Uterus (tissue), 4 donors: ENCODE measurements around the gene FAN1. TPM values are rescaled to one million over a fixed set of nuclear protein-coding genes. Genes with fewer than 3 reads are reported as not detected.

Source experiments
- DNase-seq, 2 donors: peaks; one replicate each; pipeline ENCODE4 v3.0.0-alpha.2; 2019 to 2020
- H3K27ac ChIP-seq, 2 donors: fragments of 200-600 bp; sonication (generic); 1 replicate in 1 of 2; 2 replicates in 1 of 2; pipeline ENCODE4 v1.5.1; 2016 to 2018
- H3K27me3 ChIP-seq, 2 donors: fragments of 200-600 bp; sonication (generic); one replicate each; pipeline ENCODE4 v1.5.1; 2018 to 2019; ENCODE audit warnings: control low read depth in 1 of 2
- H3K36me3 ChIP-seq, 2 donors: fragments of 200-600 bp; sonication (generic); one replicate each; pipeline ENCODE4 v1.5.1; 2019; ENCODE audit warnings: control low read depth in 1 of 2
- H3K4me1 ChIP-seq, 2 donors: fragments of 200-600 bp; sonication (generic); one replicate each; pipeline ENCODE4 v1.5.1; 2018 to 2019; ENCODE audit warnings: control low read depth in 1 of 2
- H3K4me3 ChIP-seq, 2 donors: fragments of 200-600 bp; sonication (generic); 1 replicate in 1 of 2; 2 replicates in 1 of 2; pipeline ENCODE4 v1.5.1; 2018 to 2019; ENCODE audit warnings: mild to moderate bottlenecking in 1 of 2
- H3K9me3 ChIP-seq, 2 donors: fragments of 200-600 bp; sonication (generic); one replicate each; pipeline ENCODE4 v1.5.1; 2019; ENCODE audit warnings: control low read depth in 1 of 2
- POLR2A ChIP-seq, 2 donors: fragments of 450-650 bp; IDR thresholded peaks; one replicate each; pipeline ENCODE4 v1.6.1; 2016; ENCODE audit warnings: antibody characterized with exemption in 2 of 2, mild to moderate bottlenecking in 1 of 2, moderate library complexity in 1 of 2
- intact Hi-C: fragments of 100-400 bp; cut with DNase I; formaldehyde crosslinking; loops from one replicate; pipeline ENCODE4 v1.15.1; 2023; ENCODE audit warnings: low total_unique reads
- total RNA-seq, 4 donors: library from RNA; depleted of rRNA in 3 of 4; stranded (reverse); fragments of >200 nt in 3 of 4; gene quantifications; one replicate each; pipeline versions ENCODE4 v1.1.0 to v1.2.4, GENCODE V29; 2014 to 2023
- TF ChIP-seq, protein P1 (sequence below), 4 experiments: fragments of 200-600 bp in 2 of 4; fragments of 450-650 bp in 2 of 4; sonication (generic) in 2 of 4; IDR thresholded peaks; one replicate each; pipeline ENCODE4 v1.5.1; 2016 to 2019; ENCODE audit warnings: antibody characterized with exemption in 4 of 4, mild to moderate bottlenecking in 2 of 4, moderate library complexity in 1 of 4
- donor health status: DM: yes; HTN: yes; CAD: no.

Gene FAN1
- total RNA-seq, 4 donors from 2014 or later, result 9.4 to 38.3 (median 19.2) TPM

DNA sequence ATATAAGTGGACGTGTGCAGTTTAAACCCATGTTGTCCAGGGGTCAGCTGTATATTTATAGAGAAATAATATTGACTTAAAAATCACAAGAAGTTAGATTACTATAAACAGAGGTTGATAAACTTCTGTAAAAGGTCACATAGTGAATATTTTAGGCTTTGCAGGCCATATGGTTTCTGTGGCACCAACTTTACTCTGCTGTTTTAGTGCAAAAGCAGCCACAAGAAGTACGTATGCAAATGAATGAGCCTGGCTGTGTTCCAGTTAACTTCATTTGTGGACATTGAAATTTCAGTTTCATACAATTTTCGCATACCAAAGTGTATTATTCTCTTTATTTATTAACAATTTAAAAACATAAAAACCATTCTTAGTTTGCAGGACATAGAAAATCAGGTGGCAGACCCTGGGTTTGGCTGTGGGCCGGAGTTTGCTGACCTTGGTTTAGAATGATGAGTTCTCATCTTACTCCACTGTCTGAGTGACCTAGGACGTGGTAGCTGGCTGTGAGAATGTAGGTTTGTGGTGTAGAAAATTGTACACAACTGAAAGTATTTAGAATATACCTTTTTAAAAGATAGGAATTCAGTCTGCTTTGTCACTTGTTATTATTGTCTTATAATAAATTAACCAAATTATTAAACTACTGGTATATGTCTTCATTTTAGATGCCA, 16.3 kb downstream of the FAN1 start:
- intact Hi-C loops, result no loop called here
- Histone ChIP-seq H3K4me3 (no peak overlapping the region), H3K27me3 (no peaks in the 10 kb centered on the region), H3K9me3 (no peaks in the 10 kb centered on the region), H3K27ac (no peak overlapping the region), H3K36me3 (no peaks in the 10 kb centered on the region), H3K4me1 (no peaks in the 10 kb centered on the region)
- TF ChIP-seq, protein P1, sequence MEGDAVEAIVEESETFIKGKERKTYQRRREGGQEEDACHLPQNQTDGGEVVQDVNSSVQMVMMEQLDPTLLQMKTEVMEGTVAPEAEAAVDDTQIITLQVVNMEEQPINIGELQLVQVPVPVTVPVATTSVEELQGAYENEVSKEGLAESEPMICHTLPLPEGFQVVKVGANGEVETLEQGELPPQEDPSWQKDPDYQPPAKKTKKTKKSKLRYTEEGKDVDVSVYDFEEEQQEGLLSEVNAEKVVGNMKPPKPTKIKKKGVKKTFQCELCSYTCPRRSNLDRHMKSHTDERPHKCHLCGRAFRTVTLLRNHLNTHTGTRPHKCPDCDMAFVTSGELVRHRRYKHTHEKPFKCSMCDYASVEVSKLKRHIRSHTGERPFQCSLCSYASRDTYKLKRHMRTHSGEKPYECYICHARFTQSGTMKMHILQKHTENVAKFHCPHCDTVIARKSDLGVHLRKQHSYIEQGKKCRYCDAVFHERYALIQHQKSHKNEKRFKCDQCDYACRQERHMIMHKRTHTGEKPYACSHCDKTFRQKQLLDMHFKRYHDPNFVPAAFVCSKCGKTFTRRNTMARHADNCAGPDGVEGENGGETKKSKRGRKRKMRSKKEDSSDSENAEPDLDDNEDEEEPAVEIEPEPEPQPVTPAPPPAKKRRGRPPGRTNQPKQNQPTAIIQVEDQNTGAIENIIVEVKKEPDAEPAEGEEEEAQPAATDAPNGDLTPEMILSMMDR (IDR thresholded peaks at IDR 0.05), result no peak
- TF ChIP-seq POLR2A (IDR thresholded peaks at IDR 0.05), result no peak
- no peak for DNase-seq

DNA sequence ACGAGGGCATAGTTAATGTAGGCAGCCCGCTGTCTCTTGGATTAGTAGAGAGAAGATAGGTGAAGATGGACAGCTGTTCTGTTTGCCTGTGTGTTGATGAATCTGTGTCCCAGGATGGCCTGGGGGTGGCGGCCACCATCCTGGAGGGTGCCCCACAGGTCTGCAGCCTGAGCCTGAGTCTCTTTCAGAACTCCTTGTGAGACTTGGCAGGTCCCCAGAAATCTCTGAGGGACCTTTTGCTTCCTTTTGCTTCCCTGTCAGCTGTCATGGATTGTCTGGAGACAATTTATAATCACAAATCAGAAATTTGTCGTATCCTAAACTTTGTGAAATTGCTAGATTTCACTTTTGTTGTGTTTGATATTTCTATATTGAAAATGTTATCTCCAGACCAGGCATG, 17.4 kb downstream of the FAN1 start:
- H3K27ac ChIP-seq, result no peak overlapping the region

DNA sequence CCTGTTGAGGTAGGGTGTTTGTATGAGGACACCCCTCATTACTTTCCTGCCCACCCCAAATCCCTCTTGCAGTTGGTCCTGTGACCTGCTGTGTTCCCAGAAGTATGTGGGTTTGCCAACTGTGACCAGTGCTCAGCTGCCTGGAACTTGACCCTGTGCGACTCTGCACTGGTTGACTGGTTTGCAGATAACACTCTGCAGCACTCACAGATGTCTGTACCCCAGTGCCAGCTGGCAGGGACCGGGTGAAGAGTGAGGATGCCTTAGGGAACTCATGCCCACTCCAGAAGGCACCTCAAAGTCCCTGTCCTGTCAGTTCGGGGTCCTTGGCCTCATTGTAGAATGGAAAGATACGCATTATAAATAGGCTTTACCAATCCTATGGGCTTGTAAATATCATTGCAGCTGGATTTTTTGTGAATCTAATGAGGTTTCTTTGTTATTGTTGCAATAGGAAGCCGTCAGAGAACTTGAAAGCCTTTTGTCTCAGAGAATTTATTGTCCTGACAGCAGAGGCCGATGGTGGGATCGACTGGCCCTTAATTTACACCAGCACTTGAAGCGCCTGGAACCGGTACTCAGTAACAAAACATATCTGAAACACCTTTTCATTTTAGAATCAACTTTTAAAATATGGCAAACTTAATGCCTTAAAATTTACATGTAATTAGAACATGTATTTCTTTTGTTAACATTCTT, 18.2 kb downstream of the FAN1 start:
- DNase-seq, result no peak
- Histone ChIP-seq H3K4me3 (no peak overlapping the region), H3K36me3 (no peaks in the 10 kb centered on the region), H3K27me3 (no peaks in the 10 kb centered on the region), H3K9me3 (no peaks in the 10 kb centered on the region), H3K4me1 (no peaks in the 10 kb centered on the region), H3K27ac (peak overlapping the region in 1 of 2 donors; percentile 42)
- intact Hi-C loops, result no loop called here
- TF ChIP-seq, protein P1 (IDR thresholded peaks at IDR 0.05), result no peak
- TF ChIP-seq POLR2A (IDR thresholded peaks at IDR 0.05), result no peak

More for the DNA sequence above, 17.4 kb downstream of the FAN1 start:
- Histone ChIP-seq H3K36me3 (no peaks in the 10 kb centered on the region), H3K9me3 (no peaks in the 10 kb centered on the region), H3K4me1 (no peaks in the 10 kb centered on the region), H3K4me3 (no peak overlapping the region), H3K27me3 (no peaks in the 10 kb centered on the region)
- no peak for DNase-seq
- intact Hi-C loops, result no loop called here
- TF ChIP-seq, protein P1 (IDR thresholded peaks at IDR 0.05), result no peak
- TF ChIP-seq POLR2A (IDR thresholded peaks at IDR 0.05), result no peak

DNA sequence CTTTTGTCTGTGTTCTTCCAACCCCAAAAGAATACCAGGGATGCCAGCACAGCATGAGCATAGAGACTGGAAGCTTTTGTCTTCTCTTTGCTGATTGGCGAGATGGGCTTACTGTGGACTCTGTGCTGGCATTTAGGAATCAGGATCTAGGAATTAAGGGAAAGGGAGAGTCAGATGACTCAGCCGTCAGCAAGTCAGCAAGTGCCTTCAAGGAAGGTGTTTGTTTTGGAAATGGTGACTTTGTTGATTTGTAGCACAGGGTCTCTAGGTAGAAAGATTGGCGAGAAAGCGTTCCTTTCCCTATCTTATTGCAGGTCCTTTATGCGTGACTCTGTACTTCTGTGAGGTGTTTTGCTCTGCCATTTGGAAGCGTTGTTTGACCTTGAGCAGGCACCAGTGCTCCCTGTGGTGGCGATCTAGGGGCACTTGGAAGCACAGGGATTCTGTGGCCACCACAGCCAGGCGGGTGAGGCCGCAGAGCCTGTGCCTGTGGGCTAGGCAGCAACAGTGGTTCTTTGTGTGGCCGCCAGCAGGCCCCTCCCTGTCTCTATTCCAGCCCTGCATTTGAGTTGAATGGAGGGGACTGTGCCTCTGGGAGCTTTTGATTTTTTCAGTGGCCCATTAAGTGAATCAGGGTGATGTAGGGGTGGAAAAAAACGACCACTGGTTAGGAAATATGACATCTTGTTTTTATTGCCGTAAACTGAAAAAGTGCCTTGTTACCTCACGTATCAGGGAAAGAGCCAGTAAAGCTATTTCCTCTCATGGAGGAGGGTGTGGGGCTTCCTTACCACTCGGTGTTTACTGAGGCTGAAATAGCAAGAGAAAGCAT, 19.0 kb downstream of the FAN1 start:
- no peaks in the 10 kb centered on the region for H3K36me3 ChIP-seq
- H3K4me3 ChIP-seq, result no peak overlapping the region
- H3K27ac ChIP-seq, result peak overlapping the region; percentile 16 to 42
- intact Hi-C loops, result no loop called here
- H3K4me1 ChIP-seq, result no peaks in the 10 kb centered on the region
- no peak for TF ChIP-seq POLR2A (IDR thresholded peaks at IDR 0.05)
- TF ChIP-seq, protein P1 (IDR thresholded peaks at IDR 0.05), result no peak
- DNase-seq, result no peak
- no peaks in the 10 kb centered on the region for H3K9me3 ChIP-seq
- no peaks in the 10 kb centered on the region for H3K27me3 ChIP-seq
